ENCODE data around the gene PTEN.

DNA sequence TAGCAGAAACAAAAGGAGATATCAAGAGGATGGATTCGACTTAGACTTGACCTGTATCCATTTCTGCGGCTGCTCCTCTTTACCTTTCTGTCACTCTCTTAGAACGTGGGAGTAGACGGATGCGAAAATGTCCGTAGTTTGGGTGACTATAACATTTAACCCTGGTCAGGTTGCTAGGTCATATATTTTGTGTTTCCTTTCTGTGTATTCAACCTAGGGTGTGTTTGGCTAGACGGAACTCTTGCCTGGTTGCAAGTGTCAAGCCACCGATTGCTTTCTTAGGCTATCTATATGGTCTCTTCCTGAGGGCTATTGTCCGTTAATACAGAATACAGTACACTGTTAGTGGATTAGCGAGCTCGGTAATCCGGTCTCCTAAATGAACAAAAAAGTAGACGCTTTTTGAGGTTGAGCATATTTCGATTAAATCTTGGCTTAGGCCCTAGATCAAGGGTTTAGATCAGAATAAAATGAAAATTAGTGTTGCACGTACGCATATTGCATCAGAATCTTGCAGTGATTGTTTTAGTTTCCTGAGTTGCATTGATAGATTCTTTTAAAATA, 1.2 kb downstream of the PTEN start:
- TF ChIP-seq, protein P1, sequence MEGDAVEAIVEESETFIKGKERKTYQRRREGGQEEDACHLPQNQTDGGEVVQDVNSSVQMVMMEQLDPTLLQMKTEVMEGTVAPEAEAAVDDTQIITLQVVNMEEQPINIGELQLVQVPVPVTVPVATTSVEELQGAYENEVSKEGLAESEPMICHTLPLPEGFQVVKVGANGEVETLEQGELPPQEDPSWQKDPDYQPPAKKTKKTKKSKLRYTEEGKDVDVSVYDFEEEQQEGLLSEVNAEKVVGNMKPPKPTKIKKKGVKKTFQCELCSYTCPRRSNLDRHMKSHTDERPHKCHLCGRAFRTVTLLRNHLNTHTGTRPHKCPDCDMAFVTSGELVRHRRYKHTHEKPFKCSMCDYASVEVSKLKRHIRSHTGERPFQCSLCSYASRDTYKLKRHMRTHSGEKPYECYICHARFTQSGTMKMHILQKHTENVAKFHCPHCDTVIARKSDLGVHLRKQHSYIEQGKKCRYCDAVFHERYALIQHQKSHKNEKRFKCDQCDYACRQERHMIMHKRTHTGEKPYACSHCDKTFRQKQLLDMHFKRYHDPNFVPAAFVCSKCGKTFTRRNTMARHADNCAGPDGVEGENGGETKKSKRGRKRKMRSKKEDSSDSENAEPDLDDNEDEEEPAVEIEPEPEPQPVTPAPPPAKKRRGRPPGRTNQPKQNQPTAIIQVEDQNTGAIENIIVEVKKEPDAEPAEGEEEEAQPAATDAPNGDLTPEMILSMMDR (IDR thresholded peaks at IDR 0.05) = no peak
- no peak for TF ChIP-seq POLR2A (IDR thresholded peaks at IDR 0.05)

Measured in esophagus squamous epithelium (tissue), 4 donors.